Natural killer cell (primary cell): ENCODE data around the gene CAMTA1. TPM values are rescaled to one million over a fixed set of nuclear protein-coding genes. Genes with fewer than 3 reads are reported as not detected.

ENCODE experiments used
- ATAC-seq, 3 donors: fragments of 150-1000 bp in 2 of 3; fragments of 200-7000 bp in 1 of 3; cut with Tn5 transposase; 1 replicate in 1 of 3; 2 replicates in 2 of 3; pipeline ENCODE4 v1.10.0; 2021; ENCODE audit warnings: mild to moderate bottlenecking in 2 of 3, moderate library complexity in 2 of 3
- DNase-seq, 2 donors: peaks; one replicate each; pipeline versions ENCODE4 v3.0.0 to v3.0.0-alpha.2; 2013 to 2021; ENCODE audit warnings: mixed read lengths in 1 of 2
- H3K27ac ChIP-seq: one replicate; pipeline ENCODE4 v1.5.1; 2013; ENCODE audit warnings: mild to moderate bottlenecking, low read length
- H3K27me3 ChIP-seq: one replicate; pipeline ENCODE4 v1.6.1; 2013; ENCODE audit warnings: low read length; ENCODE audit not compliant: control insufficient read depth, insufficient read depth
- H3K36me3 ChIP-seq: one replicate; pipeline ENCODE4 v1.6.1; 2013; ENCODE audit warnings: low read length; ENCODE audit not compliant: control insufficient read depth, insufficient read depth
- H3K4me1 ChIP-seq: one replicate; pipeline ENCODE4 v1.6.1; 2013; ENCODE audit warnings: low read length; ENCODE audit not compliant: control insufficient read depth, insufficient read depth
- H3K4me3 ChIP-seq: one replicate; pipeline ENCODE4 v1.5.1; 2013; ENCODE audit warnings: low read length
- H3K9me3 ChIP-seq: one replicate; pipeline ENCODE4 v1.6.1; 2013; ENCODE audit warnings: low read length; ENCODE audit not compliant: control insufficient read depth, insufficient read depth
- H3K27ac Mint-ChIP-seq, 2 donors: one replicate each; pipeline ENCODE4 v1.8.0; 2022; ENCODE audit warnings: mild to moderate bottlenecking in 2 of 2, mixed read lengths in 2 of 2, moderate library complexity in 1 of 2
- H3K27me3 Mint-ChIP-seq, 2 donors: one replicate each; pipeline ENCODE4 v1.8.0; 2022; ENCODE audit warnings: low read depth in 2 of 2, mixed read lengths in 2 of 2
- H3K36me3 Mint-ChIP-seq: one replicate; pipeline ENCODE4 v1.8.0; 2022; ENCODE audit warnings: mixed read lengths
- H3K4me1 Mint-ChIP-seq, 2 donors: one replicate each; pipeline ENCODE4 v1.8.0; 2022; ENCODE audit warnings: mixed read lengths in 2 of 2
- H3K4me3 Mint-ChIP-seq: one replicate; pipeline ENCODE4 v1.8.0; 2022; ENCODE audit warnings: mild to moderate bottlenecking, moderate library complexity, mixed read lengths
- H3K9me3 Mint-ChIP-seq, 2 donors: one replicate each; pipeline ENCODE4 v1.8.0; 2022; ENCODE audit warnings: mixed read lengths in 2 of 2
- CTCF ChIP-seq: fragments of 200-600 bp; IDR thresholded peaks from one replicate; pipeline ENCODE4 v1.8.0; 2022; ENCODE audit warnings: antibody characterized with exemption
- WGBS: methylation state at CpG from one replicate; pipeline ENCODE4 v1.1.7; 2013; ENCODE audit warnings: missing lambda C conversion rate; ENCODE audit not compliant: insufficient coverage; 5-methylcytosine and 5-hydroxymethylcytosine counted together
- intact Hi-C: fragments of 100-400 bp; cut with micrococcal nuclease; formaldehyde crosslinking; loops from one replicate; pipeline ENCODE4 v1.14.2; 2022
- total RNA-seq, 4 donors: library from RNA; stranded (reverse); fragments of 120-200 nt in 1 of 4; gene quantifications; one replicate each; pipeline versions ENCODE4 v1.2.3 to v1.2.4, GENCODE V29; 2013 to 2022

CAMTA1 gene
- total RNA-seq, 3 donors from 2014 or later (not counting 1 experiment from before 2014, with no cell fraction given): 40.6 to 53.3 (median 44.9) TPM

- no peak for DNase-seq
- no peak overlapping the region for H3K27ac ChIP-seq
- no peak overlapping the region for H3K27ac Mint-ChIP-seq
- no peak for TF ChIP-seq CTCF
- no peaks in the 10 kb centered on the region for H3K36me3 ChIP-seq
- no peak overlapping the region for H3K4me3 ChIP-seq
- H3K9me3 ChIP-seq: no peaks in the 10 kb centered on the region
- peaks cover 28 to 46% of the 10 kb centered on the region in 2 donors for H3K27me3 Mint-ChIP-seq
- intact Hi-C loops: no loop called here
- no peak for ATAC-seq
- H3K36me3 Mint-ChIP-seq: no peaks in the 10 kb centered on the region
- no peaks in the 10 kb centered on the region for H3K9me3 Mint-ChIP-seq
- H3K4me3 Mint-ChIP-seq: no peak overlapping the region
- 43% methylated on average over 2 of the region's 2 CpGs for WGBS
- H3K27me3 ChIP-seq: no peaks in the 10 kb centered on the region
- peaks cover 10 to 14% of the 10 kb centered on the region in 2 donors for H3K4me1 Mint-ChIP-seq
- H3K4me1 ChIP-seq: peaks cover 7% of the 10 kb centered on the region
These were observed 184.5 kb downstream of the CAMTA1 start for GRCh38 chr1:6969762-6970161.

GRCh38 chr1:6970221-6970620 lies 185.0 kb downstream of the CAMTA1 start:
- no peaks in the 10 kb centered on the region for H3K27me3 ChIP-seq
- H3K27ac ChIP-seq: no peak overlapping the region
- Mint-ChIP-seq H3K27ac (no peak overlapping the region), H3K9me3 (no peaks in the 10 kb centered on the region), H3K4me3 (no peak overlapping the region), H3K4me1 (peaks cover 10 to 14% of the 10 kb centered on the region in 2 donors), H3K27me3 (peaks cover 23 to 42% of the 10 kb centered on the region in 2 donors), H3K36me3 (no peaks in the 10 kb centered on the region)
- intact Hi-C loops: no loop called here
- 97% methylated on average over 11 of the region's 11 CpGs for WGBS
- H3K36me3 ChIP-seq: no peaks in the 10 kb centered on the region
- ATAC-seq (no peak), DNase-seq (no peak)
- no peak for TF ChIP-seq CTCF
- H3K4me1 ChIP-seq: peaks cover 7% of the 10 kb centered on the region
- H3K9me3 ChIP-seq: no peaks in the 10 kb centered on the region
- no peak overlapping the region for H3K4me3 ChIP-seq

- Mint-ChIP-seq H3K27ac (no peak overlapping the region), H3K27me3 (peaks cover 20 to 39% of the 10 kb centered on the region in 2 donors), H3K4me3 (no peak overlapping the region), H3K9me3 (no peaks in the 10 kb centered on the region), H3K4me1 (peaks cover 10 to 14% of the 10 kb centered on the region in 2 donors), H3K36me3 (no peaks in the 10 kb centered on the region)
- H3K36me3 ChIP-seq: no peaks in the 10 kb centered on the region
- TF ChIP-seq CTCF: no peak
- DNase-seq: no peak
- ATAC-seq: no peak
- H3K27me3 ChIP-seq: no peaks in the 10 kb centered on the region
- intact Hi-C loops: no loop called here
- no peak overlapping the region for H3K27ac ChIP-seq
- H3K4me3 ChIP-seq: no peak overlapping the region
- H3K9me3 ChIP-seq: no peaks in the 10 kb centered on the region
- peaks cover 7% of the 10 kb centered on the region for H3K4me1 ChIP-seq
- WGBS: 92% methylated on average over 9 of the region's 9 CpGs
These were observed 185.8 kb downstream of the CAMTA1 start for GRCh38 chr1:6971048-6971447.

DNA sequence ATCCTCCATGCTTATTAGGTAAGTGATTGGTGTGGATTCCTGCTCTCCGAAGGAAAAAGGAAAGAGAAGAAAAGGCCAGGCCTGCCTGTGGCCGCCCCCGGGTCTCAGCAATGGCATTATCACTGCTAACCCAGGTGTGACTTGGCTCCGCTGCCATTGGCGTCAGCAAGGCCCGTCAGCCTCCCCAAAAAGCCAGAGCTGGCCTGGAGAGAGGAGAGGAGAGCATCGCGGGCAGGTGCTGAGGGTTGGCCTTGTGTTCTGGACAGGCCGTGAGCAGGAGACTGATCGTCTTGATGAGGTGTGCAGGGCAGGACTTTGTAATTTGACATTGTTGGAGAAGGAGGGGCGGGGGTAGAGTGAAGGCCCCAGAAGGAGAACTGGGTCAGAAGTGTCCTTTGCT lies 186.4 kb downstream of the CAMTA1 start:
- Histone ChIP-seq H3K27me3 (no peaks in the 10 kb centered on the region), H3K9me3 (no peaks in the 10 kb centered on the region), H3K36me3 (no peaks in the 10 kb centered on the region), H3K4me3 (no peak overlapping the region), H3K27ac (no peak overlapping the region), H3K4me1 (peaks cover 7% of the 10 kb centered on the region)
- no peak for TF ChIP-seq CTCF
- intact Hi-C loops: no loop called here
- Mint-ChIP-seq H3K4me1 (peaks cover 10 to 14% of the 10 kb centered on the region in 2 donors), H3K36me3 (no peaks in the 10 kb centered on the region), H3K27me3 (peaks cover 20 to 39% of the 10 kb centered on the region in 2 donors), H3K27ac (no peak overlapping the region), H3K4me3 (no peak overlapping the region), H3K9me3 (no peaks in the 10 kb centered on the region)
- ATAC-seq (no peak), DNase-seq (no peak)
- 92% methylated on average over 11 of the region's 11 CpGs for WGBS
